MCF 10A (cell line): ENCODE results near the gene PPP6R3. TPM values are rescaled to one million over a fixed set of nuclear protein-coding genes. Genes with fewer than 3 reads are reported as not detected.

Source experiments
- BruUV-seq: library from RNA; stranded (reverse); fragments of 400-500 nt; replicated peaks from 2 replicates; lab custom pipeline; 2021; lab: Mats Ljungman, UMichigan
- CTCF ChIA-PET: fragments of 300-600 bp; sonication (Branson Sonifier 250); formaldehyde crosslinking; extraction: SDS; loops from one replicate; lab custom pipeline; 2021; ENCODE audit warnings: antibody characterized with exemption, inconsistent platforms; lab: Yijun Ruan, JAX
- POLR2A ChIA-PET: fragments of 300-600, 350-650 bp; sonication (Branson Sonifier 250); formaldehyde crosslinking; extraction: SDS; loops from one replicate; lab custom pipeline; 2020; ENCODE audit warnings: antibody characterized with exemption, inconsistent platforms; lab: Yijun Ruan, JAX
- DNase-seq: peaks from one replicate; pipeline ENCODE4 v3.0.0-alpha.2; 2018; ENCODE audit not compliant: unreplicated experiment
- H3K27ac Mint-ChIP-seq: one replicate; pipeline ENCODE4 v1.8.0; 2022; ENCODE audit warnings: mild to moderate bottlenecking, low read depth, mixed read lengths; ENCODE audit not compliant: unreplicated experiment
- H3K27me3 Mint-ChIP-seq: one replicate; pipeline ENCODE4 v1.8.0; 2022; ENCODE audit warnings: mixed read lengths; ENCODE audit not compliant: insufficient read depth, unreplicated experiment
- H3K36me3 Mint-ChIP-seq: one replicate; pipeline ENCODE4 v1.8.0; 2022; ENCODE audit warnings: mild to moderate bottlenecking, moderate library complexity, mixed read lengths; ENCODE audit not compliant: insufficient read depth, unreplicated experiment
- H3K4me1 Mint-ChIP-seq: one replicate; pipeline ENCODE4 v1.8.0; 2022; ENCODE audit warnings: mixed read lengths; ENCODE audit not compliant: insufficient read depth, unreplicated experiment
- H3K4me3 Mint-ChIP-seq: one replicate; pipeline ENCODE4 v1.8.0; 2022; ENCODE audit warnings: mild to moderate bottlenecking, moderate library complexity, mixed read lengths; ENCODE audit not compliant: unreplicated experiment
- H3K9me3 Mint-ChIP-seq: one replicate; pipeline ENCODE4 v1.8.0; 2022; ENCODE audit warnings: mixed read lengths; ENCODE audit not compliant: unreplicated experiment
- CTCF ChIP-seq: fragments of 200-600 bp; IDR thresholded peaks from one replicate; pipeline ENCODE4 v1.8.0; 2022; ENCODE audit warnings: antibody characterized with exemption, mild to moderate bottlenecking; ENCODE audit not compliant: unreplicated experiment
- intact Hi-C: fragments of 100-400 bp; cut with micrococcal nuclease; formaldehyde crosslinking; loops from 2 replicates; pipeline ENCODE4 v1.14.1; 2022
- total RNA-seq: library from RNA; stranded (reverse); gene quantifications from 2 replicates; pipeline ENCODE4 v1.2.3, GENCODE V29; 2022

The PPP6R3 gene
- total RNA-seq, 1 experiment from 2014 or later = 95.7 TPM

DNA sequence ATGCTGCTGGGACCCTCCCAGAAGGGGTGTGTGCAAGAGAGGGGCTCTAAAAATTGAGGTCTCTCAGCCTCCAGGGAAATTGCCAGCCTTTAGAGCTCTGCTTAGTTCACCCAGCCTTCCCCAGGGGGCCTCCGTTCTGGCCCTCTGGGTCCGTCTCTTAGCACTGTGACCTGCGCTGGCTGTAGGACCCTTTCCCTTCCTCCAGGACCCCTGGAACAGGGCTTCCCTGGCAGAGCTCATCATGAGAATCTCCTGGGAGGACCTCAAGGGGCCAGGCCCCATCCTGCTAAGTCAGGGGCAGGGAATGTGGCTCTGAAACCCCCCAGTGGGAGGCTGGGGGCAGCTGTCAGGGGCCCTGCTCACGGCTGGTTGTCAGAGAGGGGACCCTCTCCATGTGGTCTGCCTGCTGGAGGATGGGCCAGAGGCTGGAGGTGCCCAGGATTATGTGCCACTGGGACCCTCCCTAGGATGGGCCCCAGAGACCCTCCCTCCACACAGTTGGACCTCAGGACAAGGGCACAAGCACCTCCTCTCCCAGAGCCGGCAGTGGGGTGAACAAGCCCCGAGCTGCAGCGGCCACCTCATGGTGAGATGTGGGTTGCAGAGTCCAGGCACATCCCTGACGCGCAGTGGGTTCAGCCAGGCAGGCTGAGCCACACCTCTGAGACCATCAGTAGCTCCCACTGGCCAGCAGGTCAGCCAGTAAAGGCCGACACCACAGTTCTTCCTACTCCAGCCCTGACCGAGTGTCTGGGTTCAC lies 196.6 kb downstream of the PPP6R3 start:
- Mint-ChIP-seq H3K4me1 (peaks cover 13% of the 10 kb centered on the region), H3K9me3 (no peaks in the 10 kb centered on the region), H3K4me3 (no peak overlapping the region), H3K27me3 (peaks cover 40% of the 10 kb centered on the region), H3K36me3 (no peaks in the 10 kb centered on the region), H3K27ac (no peak overlapping the region)
- ChIA-PET CTCF (no interaction called here), POLR2A (no interaction called here)
- intact Hi-C loops = no loop called here
- no peak for DNase-seq
- no TSS peak for BruUV-seq
- TF ChIP-seq CTCF = no peak

DNA sequence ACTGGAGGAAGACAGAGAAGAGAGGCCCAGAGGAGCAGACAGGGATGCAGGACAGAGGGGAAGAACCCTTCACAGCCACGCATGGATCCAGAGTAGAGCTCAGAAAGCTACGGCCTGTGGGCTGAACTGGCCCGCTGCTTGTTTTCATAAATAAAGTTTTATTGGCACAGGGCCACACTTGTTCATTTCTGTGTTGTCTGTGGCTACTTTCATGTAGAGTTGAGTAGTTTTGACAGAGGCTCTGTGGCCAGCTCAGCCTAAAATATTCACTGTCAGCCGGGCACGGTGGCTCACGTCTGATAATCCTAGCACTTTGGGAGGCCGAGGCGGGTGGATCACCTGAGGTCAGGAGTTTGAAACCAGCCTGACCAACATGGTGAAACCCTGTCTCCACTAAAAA lies 197.5 kb downstream of the PPP6R3 start:
- no peaks in the 10 kb centered on the region for H3K9me3 Mint-ChIP-seq
- H3K27me3 Mint-ChIP-seq = peaks cover 49% of the 10 kb centered on the region
- no peak overlapping the region for H3K4me3 Mint-ChIP-seq
- H3K4me1 Mint-ChIP-seq = peaks cover 13% of the 10 kb centered on the region
- intact Hi-C loops = no loop called here
- ChIA-PET POLR2A (interaction anchor here (1.5 kb wide), 1 partner anchor 15 kb away, joined by 4 read pairs; no protein-coding TSS in a partner anchor), CTCF (no interaction called here)
- no peak overlapping the region for H3K27ac Mint-ChIP-seq
- H3K36me3 Mint-ChIP-seq = no peaks in the 10 kb centered on the region
- no peak for TF ChIP-seq CTCF
- DNase-seq = no peak
- no TSS peak for BruUV-seq

DNA sequence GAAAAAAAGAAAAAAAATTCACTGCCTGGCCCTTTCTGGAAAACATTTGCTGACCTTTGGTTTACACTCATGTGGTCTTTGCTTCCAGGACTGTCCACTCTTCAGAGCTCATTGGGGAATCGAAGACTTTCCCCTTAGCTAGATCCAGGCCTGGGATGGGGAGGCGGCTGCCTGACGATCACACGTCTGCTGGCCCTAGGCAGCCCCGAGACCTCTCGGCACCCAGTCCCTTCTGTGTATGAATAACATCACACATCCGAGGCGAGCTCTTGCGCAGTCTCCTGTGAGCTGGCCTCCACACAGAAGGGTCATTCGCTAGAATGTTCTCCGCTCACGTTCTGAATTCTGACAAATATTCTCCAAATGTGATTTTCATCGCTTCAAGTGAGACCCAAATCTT lies 198.1 kb downstream of the PPP6R3 start:
- Mint-ChIP-seq H3K9me3 (no peaks in the 10 kb centered on the region), H3K36me3 (no peaks in the 10 kb centered on the region), H3K27ac (no peak overlapping the region), H3K27me3 (peaks cover 54% of the 10 kb centered on the region), H3K4me3 (no peak overlapping the region), H3K4me1 (peaks cover 13% of the 10 kb centered on the region)
- TF ChIP-seq CTCF = no peak
- CTCF ChIA-PET = no interaction called here
- POLR2A ChIA-PET = interaction anchor here (0.7 to 1.5 kb wide), 3 partner anchors 15 to 597 kb away, joined by 3 to 4 read pairs (median 3); no protein-coding TSS in a partner anchor
- intact Hi-C loops = no loop called here
- DNase-seq = no peak
- BruUV-seq = no TSS peak

- no peak overlapping the region for H3K27ac Mint-ChIP-seq
- no TSS peak for BruUV-seq
Measured at GRCh38 chr11:68659158-68659921, 198.8 kb downstream of the PPP6R3 start.

More at GRCh38 chr11:68659158-68659921, 198.8 kb downstream of the PPP6R3 start:
- ChIA-PET CTCF (interaction anchor here (0.6 kb wide), 1 partner anchor 149 kb away, joined by 3 read pairs; no protein-coding TSS in a partner anchor), POLR2A (interaction anchor here (0.7 to 1.5 kb wide), 3 partner anchors 14 to 597 kb away, joined by 3 to 4 read pairs (median 3); no protein-coding TSS in a partner anchor)
- no peak for TF ChIP-seq CTCF
- Mint-ChIP-seq H3K36me3 (no peaks in the 10 kb centered on the region), H3K27me3 (peaks cover 60% of the 10 kb centered on the region), H3K4me1 (peaks cover 13% of the 10 kb centered on the region), H3K4me3 (no peak overlapping the region), H3K9me3 (no peaks in the 10 kb centered on the region)
- peak; percentile 97 for DNase-seq
- intact Hi-C loops = no loop called here
